Activated CD4-positive, alpha-beta T cell treated with anti-CD3 and anti-CD28 coated beads, Interleukin-2, amount 50 U/mL, for 4 hours (primary cell): ENCODE results near the gene ZNF653.

Experiments used
- DNase-seq, 2 experiments: peaks; one replicate each; pipeline ENCODE4 v3.0.0-alpha.2; 2020

Gene ZNF653

GRCh38 chr19:11505504-11506100 lies at the start of gene ZNF653:
Gene ZNF653 (minus strand): TSS chr19:11505839. CDS start chr19:11505786, 53 bp downstream.
- DNase-seq, result peak; percentile 91 to 94

- DNase-seq, result no peak
These were observed 49.6 kb upstream of the ZNF653 start for GRCh38 chr19:11555246-11555645.

GRCh38 chr19:11554160-11554559 lies 48.5 kb upstream of the ZNF653 start:
- DNase-seq, result no peak

- DNase-seq, result no peak
These were observed 47.2 kb upstream of the ZNF653 start for GRCh38 chr19:11552666-11553372.

- DNase-seq, result no peak
These were observed 46.1 kb upstream of the ZNF653 start for GRCh38 chr19:11551603-11552235.

- no peak for DNase-seq
These were observed 44.6 kb upstream of the ZNF653 start for GRCh38 chr19:11550265-11550664.

- no peak for DNase-seq
These were observed 43.8 kb upstream of the ZNF653 start for GRCh38 chr19:11549386-11549953.

GRCh38 chr19:11547929-11548700 lies 42.5 kb upstream of the ZNF653 start:
- DNase-seq, result no peak

- DNase-seq, result no peak
These were observed 35.6 kb upstream of the ZNF653 start for GRCh38 chr19:11541238-11541637.

GRCh38 chr19:11540645-11541044 lies 35.0 kb upstream of the ZNF653 start:
- DNase-seq, result no peak

GRCh38 chr19:11539495-11540365 lies 34.1 kb upstream of the ZNF653 start:
- no peak for DNase-seq

- DNase-seq, result no peak
These were observed 32.8 kb upstream of the ZNF653 start, which contains the start of gene CNN1 for GRCh38 chr19:11538232-11539036. Gene CNN1 (plus strand): TSS chr19:11538851. CDS start chr19:11538928, 77 bp downstream.

GRCh38 chr19:11535792-11536595 lies 30.4 kb upstream of the ZNF653 start:
- DNase-seq, result peak; percentile 75 to 77

GRCh38 chr19:11534948-11535347 lies 29.3 kb upstream of the ZNF653 start:
- DNase-seq, result no peak

- DNase-seq, result no peak
These were observed 28.9 kb upstream of the ZNF653 start for GRCh38 chr19:11534538-11534937.

- peak in 1 of 2 experiments; percentile 12 for DNase-seq
These were observed 24.8 kb upstream of the ZNF653 start for GRCh38 chr19:11530432-11530831.

- peak; percentile 90 to 91 for DNase-seq
These were observed 23.1 kb upstream of the ZNF653 start, which contains the start of gene ECSIT for GRCh38 chr19:11528551-11529341. Gene ECSIT (minus strand): TSS chr19:11529134. CDS start chr19:11519170, 9,964 bp downstream.

GRCh38 chr19:11519138-11519537 lies 13.5 kb upstream of the ZNF653 start:
- no peak for DNase-seq

GRCh38 chr19:11513946-11514345 lies 8.3 kb upstream of the ZNF653 start:
- DNase-seq, result no peak
